Endothelial cell of umbilical vein (primary cell): Measurements from ENCODE around the gene SERTAD4. TPM values are rescaled to one million over a fixed set of nuclear protein-coding genes. Genes with fewer than 3 reads are reported as not detected.

Experiments used
- BruUV-seq: library from RNA; stranded (reverse); fragments of 400-500 nt; replicated peaks from 2 replicates; lab custom pipeline; 2021; lab: Mats Ljungman, UMichigan
- CTCF ChIA-PET: fragments of 300-600, 350-600 bp; sonication (Branson Sonifier 250); formaldehyde crosslinking; loops from one replicate; lab custom pipeline; 2021; ENCODE audit warnings: antibody characterized with exemption, inconsistent platforms; lab: Charles Lee
- POLR2A ChIA-PET: fragments of 300-600, 350-600 bp; sonication (Branson Sonifier 250); formaldehyde crosslinking; loops from one replicate; lab custom pipeline; 2021; ENCODE audit warnings: antibody characterized with exemption, inconsistent platforms; lab: Charles Lee
- DNase-seq: peaks from one replicate; pipeline ENCODE4 v3.0.0-alpha.2; 2011; ENCODE audit warnings: low read depth, low spot score
- FAIRE-seq: peaks from 2 replicates; lab custom pipeline; 2011; peaks lifted over from hg19 to GRCh38; lab: Jason Lieb, UNC
- H2AFZ ChIP-seq: 2 replicates; pipeline ENCODE4 v1.6.0; 2012; ENCODE audit warnings: low read depth, low read length, control low read depth, inconsistent platforms
- H3K27ac ChIP-seq: 2 replicates; pipeline ENCODE4 v1.5.1; 2011; ENCODE audit warnings: low read depth, mild to moderate bottlenecking, control low read depth, low read length, moderate library complexity; ENCODE audit not compliant: insufficient read depth
- H3K27me3 ChIP-seq, 2 experiments: 2 replicates each; pipeline versions ENCODE4 v1.6.0 to v1.6.1; 2011; ENCODE audit warnings: low read length in 2 of 2, mixed read lengths in 1 of 2; ENCODE audit not compliant: control insufficient read depth in 2 of 2, insufficient read depth in 2 of 2
- H3K36me3 ChIP-seq, 2 experiments: 2 replicates in 1 of 2; 3 replicates in 1 of 2; pipeline ENCODE4 v1.5.1; 2011; ENCODE audit warnings: low read length in 2 of 2, mild to moderate bottlenecking in 1 of 2, moderate library complexity in 1 of 2; ENCODE audit not compliant: control insufficient read depth in 2 of 2, insufficient read depth in 2 of 2; ENCODE audit errors: extremely low read depth in 1 of 2
- H3K4me1 ChIP-seq: 3 replicates; pipeline ENCODE4 v1.5.1; 2011; ENCODE audit warnings: mild to moderate bottlenecking, low read length; ENCODE audit not compliant: control insufficient read depth, insufficient read depth; ENCODE audit errors: extremely low read depth
- H3K4me2 ChIP-seq: 2 replicates; pipeline ENCODE4 v1.6.1; 2011; ENCODE audit warnings: low read length, control low read depth, mixed read lengths; ENCODE audit not compliant: insufficient read depth
- H3K4me3 ChIP-seq, 3 experiments: fragments of 200-600 bp in 1 of 3; sonication (generic), shearing (Covaris generic) in 1 of 3; replicated peaks in 1 of 3; 2 replicates each; pipeline ENCODE4 v1.5.1; 2011 to 2016; ENCODE audit warnings: control low read depth in 3 of 3, low read length in 3 of 3, mild to moderate bottlenecking in 2 of 3, inconsistent platforms in 1 of 3, low read depth in 1 of 3, moderate library complexity in 1 of 3; ENCODE audit not compliant: insufficient read depth in 1 of 3
- H3K79me2 ChIP-seq: 2 replicates; pipeline ENCODE4 v1.6.0; 2012; ENCODE audit warnings: low read length, inconsistent platforms; ENCODE audit not compliant: control insufficient read depth, insufficient read depth
- H3K9ac ChIP-seq: replicated peaks from 2 replicates; pipeline ENCODE3; 2011; ENCODE audit warnings: low read length, control low read depth; ENCODE audit not compliant: insufficient read depth; ENCODE audit errors: extremely low read depth
- H3K9me1 ChIP-seq: replicated peaks from 3 replicates; pipeline ENCODE4 v1.6.0; 2011; ENCODE audit warnings: mild to moderate bottlenecking, low read length; ENCODE audit not compliant: control insufficient read depth, insufficient read depth; ENCODE audit errors: extremely low read depth
- H3K9me3 ChIP-seq: replicated peaks from 2 replicates; pipeline ENCODE4 v1.5.1; 2012; ENCODE audit warnings: low read length, inconsistent platforms; ENCODE audit not compliant: control insufficient read depth, insufficient read depth
- H4K20me1 ChIP-seq: replicated peaks from 2 replicates; pipeline ENCODE3; 2011; ENCODE audit warnings: mild to moderate bottlenecking, low read length; ENCODE audit not compliant: control insufficient read depth, insufficient read depth; ENCODE audit errors: extremely low read depth
- CTCF ChIP-seq, 2 donors: IDR thresholded peaks; 1 replicate in 1 of 2; 2 replicates in 1 of 2; pipeline ENCODE4 v1.5.1; 2011; ENCODE audit warnings: low read length in 2 of 2, mild to moderate bottlenecking in 2 of 2, moderate library complexity in 2 of 2, control low read depth in 1 of 2, inconsistent platforms in 1 of 2, low read depth in 1 of 2; ENCODE audit not compliant: insufficient read depth in 1 of 2; ENCODE audit errors: extremely low read depth in 1 of 2
- EZH2 ChIP-seq: IDR thresholded peaks from 2 replicates; pipeline ENCODE4 v1.6.1; 2012; ENCODE audit warnings: borderline replicate concordance, low read depth, mild to moderate bottlenecking, moderate library complexity, low read length, inconsistent platforms; ENCODE audit not compliant: severe bottlenecking
- FOS ChIP-seq: IDR thresholded peaks from 2 replicates; pipeline ENCODE4 v1.6.1; 2011; ENCODE audit warnings: mild to moderate bottlenecking, low read length, moderate library complexity, borderline replicate concordance; ENCODE audit not compliant: insufficient read depth
- GATA2 ChIP-seq: IDR thresholded peaks from 2 replicates; pipeline ENCODE4 v1.7.0; 2011; ENCODE audit warnings: low read depth, mild to moderate bottlenecking, moderate library complexity, mixed read lengths, low read length; ENCODE audit not compliant: insufficient read length, insufficient read depth
- JUN ChIP-seq: IDR thresholded peaks from 2 replicates; pipeline ENCODE4 v1.6.1; 2011; ENCODE audit warnings: borderline replicate concordance, low read depth; ENCODE audit not compliant: insufficient read length, insufficient read depth
- MAX ChIP-seq: IDR thresholded peaks from 2 replicates; pipeline ENCODE4 v1.6.1; 2011; ENCODE audit not compliant: insufficient read depth, insufficient read length
- POLR2A ChIP-seq: IDR thresholded peaks from 2 replicates; pipeline ENCODE4 v1.6.1; 2012; ENCODE audit warnings: low read depth, mild to moderate bottlenecking, control low read depth, low read length
- POLR2AphosphoS5 ChIP-seq: IDR thresholded peaks from 2 replicates; pipeline ENCODE4 v1.6.1; 2012; ENCODE audit warnings: low read depth, mild to moderate bottlenecking, control low read depth, low read length, moderate library complexity; ENCODE audit not compliant: insufficient read depth
- dilution Hi-C: fragments of 300-500 bp; cut with MboI; formaldehyde crosslinking; loops from one replicate; pipeline ENCODE4 v1.15.0; 2019; ENCODE audit warnings: low sequenced_read_pairs; ENCODE audit not compliant: extremely low pct_ligation_motif_present
- intact Hi-C: fragments of 100-400 bp; cut with micrococcal nuclease; formaldehyde crosslinking; loops from one replicate; pipeline ENCODE4 v1.10.0; 2022
- polyA plus RNA-seq, 4 experiments: library from polyadenylated mRNA; depleted of rRNA in 3 of 4; stranded (reverse) in 3 of 4; unstranded in 1 of 4; fragments of >200 nt; gene quantifications; 2 replicates each; pipeline versions ENCODE4 v1.2.1 to v1.2.3, GENCODE V29; 2011 to 2012; ENCODE audit warnings: missing spikeins in 1 of 4
- total RNA-seq: library from RNA; stranded (reverse); gene quantifications from 2 replicates; pipeline ENCODE4 v1.2.3, GENCODE V29; 2021

SERTAD4 gene
- total and polyA plus RNA-seq, 2 donors (not counting 3 experiments of a cell fraction or from before 2014, with no cell fraction given): 4.0 to 11.3 TPM

- Histone ChIP-seq H3K36me3 (no peaks in the 10 kb centered on the region), H3K9me1 (no peaks in the 10 kb centered on the region), H3K4me3 (no peak overlapping the region), H3K27ac (no peak overlapping the region), H3K4me2 (no peak overlapping the region), H3K27me3 (no peaks in the 10 kb centered on the region), H3K9ac (no peak overlapping the region), H3K4me1 (peaks cover 59% of the 10 kb centered on the region), H4K20me1 (no peaks in the 10 kb centered on the region), H3K79me2 (no peaks in the 10 kb centered on the region), H3K9me3 (no peaks in the 10 kb centered on the region), H2AFZ (no peak overlapping the region)
- DNase-seq: no peak
- intact Hi-C loops (loop anchor here (1.0 to 10.0 kb wide), 4 partner anchors 89 to 1338 kb away; partner anchors contain the start of genes RCOR3 and SLC30A1), dilution Hi-C loops (no loop called here)
- FAIRE-seq: no peak
- BruUV-seq: no TSS peak
- TF ChIP-seq POLR2A (no peak), CTCF (IDR thresholded peaks at IDR 0.05; ENCODE audit: extremely low read depth in 1 of 2, insufficient read depth in 1 of 2, low read depth in 1 of 2, low read length in 2 of 2) (no peak), MAX (no peak), EZH2 (no peak), GATA2 (no peak), JUN (no peak), FOS (no peak), POLR2AphosphoS5 (no peak)
- ChIA-PET CTCF (no interaction called here), POLR2A (no interaction called here)
Measured at GRCh38 chr1:210236386-210236839, 3.8 kb downstream of the SERTAD4 start.
